ENCODE results near the gene GBX2.

Gene GBX2

DNA sequence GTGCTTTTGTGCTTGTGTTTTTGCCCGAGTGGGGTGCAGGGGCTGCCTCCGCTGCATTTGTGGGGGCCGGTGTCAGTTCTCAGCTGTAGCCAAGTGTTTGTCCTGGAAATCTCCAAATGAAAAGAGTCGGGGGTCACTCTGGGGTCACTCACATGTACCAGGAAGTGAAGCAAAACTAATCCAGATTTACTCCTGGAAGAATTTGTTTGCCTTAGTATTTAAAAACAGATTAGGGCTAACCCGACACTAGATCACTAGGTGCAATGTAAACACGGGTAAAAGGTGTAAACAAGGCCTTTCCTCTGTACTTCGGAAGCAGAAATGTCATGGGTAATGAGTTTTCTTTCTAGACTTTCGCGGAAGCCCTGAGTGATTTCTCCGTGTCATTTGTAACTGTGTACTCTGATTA, 50.3 kb downstream of the GBX2 start:
- no peak overlapping the region for H3K27ac ChIP-seq (replicated peaks)
- no peak for DNase-seq (ENCODE audit: low read depth in 1 of 2, low spot score in 1 of 2)
- no peak overlapping the region for H3K4me3 ChIP-seq (replicated peaks; ENCODE audit: insufficient read depth, low read length)
- TF ChIP-seq POLR2AphosphoS5 (IDR thresholded peaks at IDR 0.05; ENCODE audit: low read depth) (no peak), SPI1 (IDR thresholded peaks at IDR 0.05; ENCODE audit: borderline replicate concordance, low read depth) (no peak), GABPA (IDR thresholded peaks at IDR 0.05; ENCODE audit: low read depth) (no peak)
- TF ChIP-seq, protein P1, sequence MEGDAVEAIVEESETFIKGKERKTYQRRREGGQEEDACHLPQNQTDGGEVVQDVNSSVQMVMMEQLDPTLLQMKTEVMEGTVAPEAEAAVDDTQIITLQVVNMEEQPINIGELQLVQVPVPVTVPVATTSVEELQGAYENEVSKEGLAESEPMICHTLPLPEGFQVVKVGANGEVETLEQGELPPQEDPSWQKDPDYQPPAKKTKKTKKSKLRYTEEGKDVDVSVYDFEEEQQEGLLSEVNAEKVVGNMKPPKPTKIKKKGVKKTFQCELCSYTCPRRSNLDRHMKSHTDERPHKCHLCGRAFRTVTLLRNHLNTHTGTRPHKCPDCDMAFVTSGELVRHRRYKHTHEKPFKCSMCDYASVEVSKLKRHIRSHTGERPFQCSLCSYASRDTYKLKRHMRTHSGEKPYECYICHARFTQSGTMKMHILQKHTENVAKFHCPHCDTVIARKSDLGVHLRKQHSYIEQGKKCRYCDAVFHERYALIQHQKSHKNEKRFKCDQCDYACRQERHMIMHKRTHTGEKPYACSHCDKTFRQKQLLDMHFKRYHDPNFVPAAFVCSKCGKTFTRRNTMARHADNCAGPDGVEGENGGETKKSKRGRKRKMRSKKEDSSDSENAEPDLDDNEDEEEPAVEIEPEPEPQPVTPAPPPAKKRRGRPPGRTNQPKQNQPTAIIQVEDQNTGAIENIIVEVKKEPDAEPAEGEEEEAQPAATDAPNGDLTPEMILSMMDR (IDR thresholded peaks at IDR 0.05; ENCODE audit: insufficient read depth, low read length), result no peak
- TF ChIP-seq, protein P2, sequence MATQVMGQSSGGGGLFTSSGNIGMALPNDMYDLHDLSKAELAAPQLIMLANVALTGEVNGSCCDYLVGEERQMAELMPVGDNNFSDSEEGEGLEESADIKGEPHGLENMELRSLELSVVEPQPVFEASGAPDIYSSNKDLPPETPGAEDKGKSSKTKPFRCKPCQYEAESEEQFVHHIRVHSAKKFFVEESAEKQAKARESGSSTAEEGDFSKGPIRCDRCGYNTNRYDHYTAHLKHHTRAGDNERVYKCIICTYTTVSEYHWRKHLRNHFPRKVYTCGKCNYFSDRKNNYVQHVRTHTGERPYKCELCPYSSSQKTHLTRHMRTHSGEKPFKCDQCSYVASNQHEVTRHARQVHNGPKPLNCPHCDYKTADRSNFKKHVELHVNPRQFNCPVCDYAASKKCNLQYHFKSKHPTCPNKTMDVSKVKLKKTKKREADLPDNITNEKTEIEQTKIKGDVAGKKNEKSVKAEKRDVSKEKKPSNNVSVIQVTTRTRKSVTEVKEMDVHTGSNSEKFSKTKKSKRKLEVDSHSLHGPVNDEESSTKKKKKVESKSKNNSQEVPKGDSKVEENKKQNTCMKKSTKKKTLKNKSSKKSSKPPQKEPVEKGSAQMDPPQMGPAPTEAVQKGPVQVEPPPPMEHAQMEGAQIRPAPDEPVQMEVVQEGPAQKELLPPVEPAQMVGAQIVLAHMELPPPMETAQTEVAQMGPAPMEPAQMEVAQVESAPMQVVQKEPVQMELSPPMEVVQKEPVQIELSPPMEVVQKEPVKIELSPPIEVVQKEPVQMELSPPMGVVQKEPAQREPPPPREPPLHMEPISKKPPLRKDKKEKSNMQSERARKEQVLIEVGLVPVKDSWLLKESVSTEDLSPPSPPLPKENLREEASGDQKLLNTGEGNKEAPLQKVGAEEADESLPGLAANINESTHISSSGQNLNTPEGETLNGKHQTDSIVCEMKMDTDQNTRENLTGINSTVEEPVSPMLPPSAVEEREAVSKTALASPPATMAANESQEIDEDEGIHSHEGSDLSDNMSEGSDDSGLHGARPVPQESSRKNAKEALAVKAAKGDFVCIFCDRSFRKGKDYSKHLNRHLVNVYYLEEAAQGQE (IDR thresholded peaks at IDR 0.05; ENCODE audit: insufficient replicate concordance, low read depth), result no peak
- no peaks in the 10 kb centered on the region for H3K27me3 ChIP-seq (ENCODE audit: insufficient read depth, poor library complexity, severe bottlenecking)

DNA sequence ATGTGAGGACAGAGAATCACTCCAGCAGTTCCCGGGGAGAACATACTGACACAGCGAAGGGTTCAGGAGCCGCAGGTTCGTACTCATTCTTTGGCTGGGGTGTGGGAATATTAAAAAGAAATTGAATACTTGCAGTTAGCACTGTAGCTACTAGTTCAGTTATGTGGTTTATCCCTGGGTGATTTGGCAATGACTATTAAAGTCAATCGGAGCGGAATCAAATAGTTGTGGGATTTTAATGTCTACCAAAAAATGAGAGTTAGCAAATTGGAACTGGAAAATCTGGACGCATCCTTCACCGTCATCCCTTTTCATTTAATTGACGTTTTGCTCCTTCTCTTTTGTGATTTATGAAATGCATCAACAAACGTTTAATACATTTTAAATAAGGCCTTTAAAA, 50.8 kb downstream of the GBX2 start:
- TF ChIP-seq SPI1 (IDR thresholded peaks at IDR 0.05; ENCODE audit: borderline replicate concordance, low read depth), result no peak
- TF ChIP-seq, protein P1 (IDR thresholded peaks at IDR 0.05; ENCODE audit: insufficient read depth, low read length), result no peak
- no peak for TF ChIP-seq GABPA (IDR thresholded peaks at IDR 0.05; ENCODE audit: low read depth)
- TF ChIP-seq, protein P2 (IDR thresholded peaks at IDR 0.05; ENCODE audit: insufficient replicate concordance, low read depth), result no peak
- TF ChIP-seq POLR2AphosphoS5 (IDR thresholded peaks at IDR 0.05; ENCODE audit: low read depth), result no peak

More for the DNA sequence above, 50.8 kb downstream of the GBX2 start:
- Histone ChIP-seq H3K27me3 (ENCODE audit: insufficient read depth, poor library complexity, severe bottlenecking) (no peaks in the 10 kb centered on the region), H3K27ac (replicated peaks) (no peak overlapping the region), H3K4me3 (replicated peaks; ENCODE audit: insufficient read depth, low read length) (no peak overlapping the region)
- DNase-seq (ENCODE audit: low read depth in 1 of 2, low spot score in 1 of 2), result no peak
